HepG2 (cell line): ENCODE data around the gene PSMC1. TPM values are rescaled to one million over a fixed set of nuclear protein-coding genes. Genes with fewer than 3 reads are reported as not detected.
A peak's percentile ranks its signal among the peaks of the same experiment; 100 is the strongest.

Experiments used
- AGO1 ChIP-seq: fragments of 200-400 bp; formaldehyde crosslinking; IDR thresholded peaks from 2 replicates; pipeline ENCODE4 v1.6.1; 2017; ENCODE audit warnings: mild to moderate bottlenecking, low read depth, low read length, moderate library complexity; ENCODE audit not compliant: poor library complexity, severe bottlenecking
- ATF1 ChIP-seq: IDR thresholded peaks from 2 replicates; pipeline ENCODE4 v1.6.1; 2016; ENCODE audit warnings: mild to moderate bottlenecking, control low read depth
- MAZ ChIP-seq, 2 experiments: sonication (generic) in 1 of 2; formaldehyde crosslinking in 1 of 2; IDR thresholded peaks; 2 replicates each; pipeline versions ENCODE4 v1.5.0 to v1.6.1; 2012 to 2020; ENCODE audit warnings: low read depth in 2 of 2, mild to moderate bottlenecking in 2 of 2, borderline replicate concordance in 1 of 2, improper control_type of control experiment in 1 of 2, low read length in 1 of 2, missing genetic modification reagents in 1 of 2, moderate library complexity in 1 of 2
- NFE2L1 ChIP-seq: sonication (generic); formaldehyde crosslinking; IDR thresholded peaks from 2 replicates; pipeline ENCODE4 v1.4.0; 2020; ENCODE audit warnings: missing genetic modification reagents, mild to moderate bottlenecking, borderline replicate concordance
- NR3C1 ChIP-seq: sonication (generic); formaldehyde crosslinking; IDR thresholded peaks from 2 replicates; pipeline ENCODE4 v1.4.0; 2020; ENCODE audit warnings: missing genetic modification reagents
- ONECUT2 ChIP-seq: sonication (generic); formaldehyde crosslinking; IDR thresholded peaks from 2 replicates; pipeline ENCODE4 v1.4.0; 2020; ENCODE audit warnings: missing genetic modification reagents
- REPIN1 ChIP-seq: sonication (generic); formaldehyde crosslinking; IDR thresholded peaks from 2 replicates; pipeline ENCODE4 v1.8.0; 2022; ENCODE audit warnings: missing genetic modification reagents, low read depth, mild to moderate bottlenecking, borderline replicate concordance
- ZBTB42 ChIP-seq: sonication (generic); formaldehyde crosslinking; IDR thresholded peaks from 2 replicates; pipeline ENCODE4 v1.5.0; 2020; ENCODE audit warnings: mild to moderate bottlenecking, missing genetic modification reagents
- ZNF432 ChIP-seq: sonication (generic); formaldehyde crosslinking; IDR thresholded peaks from 2 replicates; pipeline ENCODE4 v1.5.0; 2020; ENCODE audit warnings: missing genetic modification reagents, mild to moderate bottlenecking, borderline replicate concordance
- ZNF570 ChIP-seq: sonication (generic); formaldehyde crosslinking; IDR thresholded peaks from 2 replicates; pipeline ENCODE4 v1.4.0; 2020; ENCODE audit warnings: mild to moderate bottlenecking, missing genetic modification reagents, borderline replicate concordance
- ZNF614 ChIP-seq: IDR thresholded peaks from 2 replicates; pipeline ENCODE4 v1.6.1; 2018; ENCODE audit warnings: missing biosample characterization, missing genetic modification reagents, inconsistent platforms, borderline replicate concordance
- ZNF790 ChIP-seq: sonication (generic); formaldehyde crosslinking; IDR thresholded peaks from 2 replicates; pipeline ENCODE4 v1.8.0; 2022; ENCODE audit warnings: missing genetic modification reagents, mild to moderate bottlenecking, borderline replicate concordance
- ZNF816 ChIP-seq: sonication (generic); formaldehyde crosslinking; IDR thresholded peaks from 2 replicates; pipeline ENCODE4 v1.8.0; 2022; ENCODE audit warnings: missing genetic modification reagents, mild to moderate bottlenecking, borderline replicate concordance
- ZSCAN30 ChIP-seq: sonication (generic); formaldehyde crosslinking; IDR thresholded peaks from 2 replicates; pipeline ENCODE4 v1.5.0; 2020; ENCODE audit warnings: mild to moderate bottlenecking, missing genetic modification reagents
- polyA plus RNA-seq, 8 experiments: library from polyadenylated mRNA; depleted of rRNA in 3 of 8; stranded (reverse) in 7 of 8; unstranded in 1 of 8; fragments of >200 nt; fragmentation: Illumina TruSeq in 4 of 8; extraction: Trizol in 4 of 8; gene quantifications; 2 replicates each; pipeline versions ENCODE4 v1.2.1 to v1.2.3, GENCODE V29; 2011 to 2016; ENCODE audit warnings: low read depth in 4 of 8, missing spikeins in 1 of 8, mixed read lengths in 1 of 8; ENCODE audit not compliant: insufficient read depth in 1 of 8
- total RNA-seq, 5 experiments: library from RNA; depleted of rRNA; stranded (reverse); fragments of >200 nt; fragmentation: Illumina TruSeq; extraction: Trizol; gene quantifications; 2 replicates each; pipeline ENCODE4 v1.2.3, GENCODE V29; 2016; ENCODE audit warnings: low read depth in 1 of 5
- TF ChIP-seq, protein P1 (sequence below): sonication (generic); formaldehyde crosslinking; IDR thresholded peaks from 2 replicates; pipeline ENCODE4 v1.5.0; 2020; ENCODE audit warnings: missing genetic modification reagents
- TF ChIP-seq, protein P2 (sequence below): sonication (generic); formaldehyde crosslinking; IDR thresholded peaks from 2 replicates; pipeline ENCODE4 v1.4.0; 2020; ENCODE audit warnings: missing genetic modification reagents
- TF ChIP-seq, protein P3 (sequence below): sonication (generic); formaldehyde crosslinking; conservative IDR thresholded peaks from 2 replicates; pipeline ENCODE4 v1.8.0; 2022; ENCODE audit warnings: low read depth, missing genetic modification reagents
- TF ChIP-seq, protein P4 (sequence below): sonication (generic); formaldehyde crosslinking; IDR thresholded peaks from 2 replicates; pipeline ENCODE4 v1.4.0; 2020; ENCODE audit warnings: missing genetic modification reagents; ENCODE audit errors: not compliant biosample characterization
- TF ChIP-seq, protein P5 (sequence below), 2 experiments: sonication (generic) in 1 of 2; formaldehyde crosslinking in 1 of 2; IDR thresholded peaks; 2 replicates each; pipeline versions ENCODE4 v1.5.1 to v1.6.1; 2011 to 2020; ENCODE audit warnings: borderline replicate concordance in 1 of 2, low read depth in 1 of 2, low read length in 1 of 2, mild to moderate bottlenecking in 1 of 2, missing genetic modification reagents in 1 of 2, moderate library complexity in 1 of 2

The PSMC1 gene
- total and polyA plus RNA-seq, 2 of the 13 experiments (the other 11 are each of a cell fraction or from before 2014, with no cell fraction given) = 48.6 to 167 TPM

DNA sequence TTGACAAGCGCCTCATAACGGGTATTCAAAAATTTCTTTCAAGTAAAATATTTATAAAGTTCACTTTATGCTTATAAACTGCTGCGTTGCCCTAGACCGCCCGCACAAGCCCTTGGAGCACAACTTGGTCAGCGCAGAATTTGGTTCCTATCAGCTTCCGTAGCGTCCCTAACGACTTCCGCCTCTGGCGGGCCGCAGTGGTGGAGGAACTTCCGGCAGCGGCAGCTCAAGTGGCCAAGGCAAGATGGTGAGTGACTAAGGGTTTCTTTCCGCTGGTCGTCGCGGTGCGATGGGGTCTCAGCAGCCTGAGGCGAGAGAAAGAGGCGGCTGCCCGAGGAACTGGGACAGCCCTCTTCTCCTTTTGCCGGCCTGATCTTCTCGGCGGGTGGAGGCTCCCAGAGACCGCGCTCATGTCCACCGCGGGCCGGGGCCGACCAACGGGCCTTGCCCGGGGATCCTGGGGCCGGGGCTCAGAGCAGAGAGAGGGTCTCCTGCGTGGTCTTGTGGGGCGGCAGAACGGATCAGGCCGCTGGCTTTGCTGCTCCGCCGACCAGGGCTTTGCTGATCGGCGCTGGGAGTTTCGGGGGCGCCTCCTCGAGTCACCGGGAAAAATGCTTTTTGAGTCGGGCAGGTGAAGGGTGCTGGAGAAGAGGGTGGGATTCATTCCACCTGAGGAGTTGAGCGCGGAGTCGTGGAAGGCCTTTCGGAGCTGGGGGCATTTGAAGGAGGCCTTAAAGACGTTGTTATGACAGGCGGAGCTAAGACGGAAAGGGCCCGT lies at the start of gene PSMC1 (continued):
- TF ChIP-seq, protein P1, sequence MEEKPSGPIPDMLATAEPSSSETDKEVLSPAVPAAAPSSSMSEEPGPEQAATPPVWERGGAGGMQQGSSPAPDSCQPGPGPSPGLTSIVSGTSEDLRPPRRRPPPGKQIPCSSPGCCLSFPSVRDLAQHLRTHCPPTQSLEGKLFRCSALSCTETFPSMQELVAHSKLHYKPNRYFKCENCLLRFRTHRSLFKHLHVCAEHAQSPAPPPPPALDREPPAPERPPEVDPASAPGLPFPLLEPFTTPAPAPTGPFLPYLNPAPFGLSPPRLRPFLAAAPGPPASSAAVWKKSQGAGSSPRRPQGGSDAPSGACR = 0 out of 2 replicates have a peak, but pooled peaks have one; percentile 36
- TF ChIP-seq AGO1 (no peak), ZNF570 (CRISPR knock-in tag) (no peak), ONECUT2 (CRISPR knock-in tag) (no peak), REPIN1 (CRISPR knock-in tag) (0 out of 2 replicates have a peak, but pooled peaks have one; percentile 36), MAZ (IDR thresholded peaks at IDR 0.05; ENCODE audit: borderline replicate concordance, low read depth, low read length) (no peak), MAZ (CRISPR knock-in tag; IDR thresholded peaks at IDR 0.05; ENCODE audit: low read depth) (0 out of 2 replicates have a peak, but pooled peaks have one; percentile 31), ATF1 (CRISPR knock-in tag) (peak; percentile 58; the same call in 1 of the 2 replicates), NR3C1 (CRISPR knock-in tag) (no peak), ZNF614 (CRISPR knock-in tag) (0 out of 2 replicates have a peak, but pooled peaks have one; percentile 61), NFE2L1 (CRISPR knock-in tag) (peak; percentile 99), ZNF816 (CRISPR knock-in tag) (no peak), ZNF432 (CRISPR knock-in tag) (no peak), ZBTB42 (CRISPR knock-in tag) (no peak), ZNF790 (0 out of 2 replicates have a peak, but pooled peaks have one; percentile 53), ZSCAN30 (CRISPR knock-in tag) (no peak)
- TF ChIP-seq, protein P2, sequence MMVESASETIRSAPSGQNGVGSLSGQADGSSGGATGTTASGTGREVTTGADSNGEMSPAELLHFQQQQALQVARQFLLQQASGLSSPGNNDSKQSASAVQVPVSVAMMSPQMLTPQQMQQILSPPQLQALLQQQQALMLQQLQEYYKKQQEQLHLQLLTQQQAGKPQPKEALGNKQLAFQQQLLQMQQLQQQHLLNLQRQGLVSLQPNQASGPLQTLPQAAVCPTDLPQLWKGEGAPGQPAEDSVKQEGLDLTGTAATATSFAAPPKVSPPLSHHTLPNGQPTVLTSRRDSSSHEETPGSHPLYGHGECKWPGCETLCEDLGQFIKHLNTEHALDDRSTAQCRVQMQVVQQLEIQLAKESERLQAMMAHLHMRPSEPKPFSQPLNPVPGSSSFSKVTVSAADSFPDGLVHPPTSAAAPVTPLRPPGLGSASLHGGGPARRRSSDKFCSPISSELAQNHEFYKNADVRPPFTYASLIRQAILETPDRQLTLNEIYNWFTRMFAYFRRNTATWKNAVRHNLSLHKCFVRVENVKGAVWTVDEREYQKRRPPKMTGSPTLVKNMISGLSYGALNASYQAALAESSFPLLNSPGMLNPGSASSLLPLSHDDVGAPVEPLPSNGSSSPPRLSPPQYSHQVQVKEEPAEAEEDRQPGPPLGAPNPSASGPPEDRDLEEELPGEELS (CRISPR knock-in tag) = peak; percentile 35; the same call in 1 of the 2 replicates
- TF ChIP-seq, protein P3, sequence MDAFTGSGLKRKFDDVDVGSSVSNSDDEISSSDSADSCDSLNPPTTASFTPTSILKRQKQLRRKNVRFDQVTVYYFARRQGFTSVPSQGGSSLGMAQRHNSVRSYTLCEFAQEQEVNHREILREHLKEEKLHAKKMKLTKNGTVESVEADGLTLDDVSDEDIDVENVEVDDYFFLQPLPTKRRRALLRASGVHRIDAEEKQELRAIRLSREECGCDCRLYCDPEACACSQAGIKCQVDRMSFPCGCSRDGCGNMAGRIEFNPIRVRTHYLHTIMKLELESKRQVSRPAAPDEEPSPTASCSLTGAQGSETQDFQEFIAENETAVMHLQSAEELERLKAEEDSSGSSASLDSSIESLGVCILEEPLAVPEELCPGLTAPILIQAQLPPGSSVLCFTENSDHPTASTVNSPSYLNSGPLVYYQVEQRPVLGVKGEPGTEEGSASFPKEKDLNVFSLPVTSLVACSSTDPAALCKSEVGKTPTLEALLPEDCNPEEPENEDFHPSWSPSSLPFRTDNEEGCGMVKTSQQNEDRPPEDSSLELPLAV (CRISPR knock-in tag) = no peak
- TF ChIP-seq, protein P4, sequence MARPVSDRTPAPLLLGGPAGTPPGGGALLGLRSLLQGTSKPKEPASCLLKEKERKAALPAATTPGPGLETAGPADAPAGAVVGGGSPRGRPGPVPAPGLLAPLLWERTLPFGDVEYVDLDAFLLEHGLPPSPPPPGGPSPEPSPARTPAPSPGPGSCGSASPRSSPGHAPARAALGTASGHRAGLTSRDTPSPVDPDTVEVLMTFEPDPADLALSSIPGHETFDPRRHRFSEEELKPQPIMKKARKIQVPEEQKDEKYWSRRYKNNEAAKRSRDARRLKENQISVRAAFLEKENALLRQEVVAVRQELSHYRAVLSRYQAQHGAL (CRISPR knock-in tag) = peak; percentile 21
- TF ChIP-seq, protein P5, sequence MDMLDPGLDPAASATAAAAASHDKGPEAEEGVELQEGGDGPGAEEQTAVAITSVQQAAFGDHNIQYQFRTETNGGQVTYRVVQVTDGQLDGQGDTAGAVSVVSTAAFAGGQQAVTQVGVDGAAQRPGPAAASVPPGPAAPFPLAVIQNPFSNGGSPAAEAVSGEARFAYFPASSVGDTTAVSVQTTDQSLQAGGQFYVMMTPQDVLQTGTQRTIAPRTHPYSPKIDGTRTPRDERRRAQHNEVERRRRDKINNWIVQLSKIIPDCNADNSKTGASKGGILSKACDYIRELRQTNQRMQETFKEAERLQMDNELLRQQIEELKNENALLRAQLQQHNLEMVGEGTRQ (IDR thresholded peaks at IDR 0.05; ENCODE audit: low read depth, low read length) = no peak
- TF ChIP-seq, protein P5 (CRISPR knock-in tag; IDR thresholded peaks at IDR 0.05; ENCODE audit: borderline replicate concordance) = no peak
